ENCODE data around the gene CCNB3. TPM values are rescaled to one million over a fixed set of nuclear protein-coding genes. Genes with fewer than 3 reads are reported as not detected.
"Not testable (repeated sequence)": the region's sequence is repeated elsewhere in the genome, so short reads cannot be mapped to it uniquely, and the experiment has no call there.

The CCNB3 gene
- 0.96 TPM for total RNA-seq

GRCh38 chrX:50204364-50204899 is at the start of gene CCNB3:
CCNB3 (plus strand) TSS chrX:50204765; CDS start chrX:50285164, 80,399 bp downstream.
- peak; percentile 72 for DNase-seq (ENCODE audit: low spot score)

- DNase-seq (ENCODE audit: low spot score): no peak
These were observed 46.9 kb upstream of the CCNB3 start for GRCh38 chrX:50157545-50158135.

- DNase-seq (ENCODE audit: low spot score): no peak
These were observed 46.0 kb upstream of the CCNB3 start for GRCh38 chrX:50158593-50158992.

- DNase-seq (ENCODE audit: low spot score): no peak
These were observed 43.4 kb upstream of the CCNB3 start for GRCh38 chrX:50161127-50161526.

GRCh38 chrX:50165727-50166126 is 38.8 kb upstream of the CCNB3 start:
- no peak for DNase-seq (ENCODE audit: low spot score)

- DNase-seq (ENCODE audit: low spot score): no peak
These were observed 37.2 kb upstream of the CCNB3 start for GRCh38 chrX:50167366-50167765.

GRCh38 chrX:50168241-50168687 is 36.3 kb upstream of the CCNB3 start:
- no peak for DNase-seq (ENCODE audit: low spot score)

GRCh38 chrX:50169717-50170116 is 34.8 kb upstream of the CCNB3 start:
- DNase-seq (ENCODE audit: low spot score): no peak

GRCh38 chrX:50180073-50180940 is 24.3 kb upstream of the CCNB3 start:
- DNase-seq (ENCODE audit: low spot score): no peak

GRCh38 chrX:50183891-50184290 is 20.7 kb upstream of the CCNB3 start:
- no peak for DNase-seq (ENCODE audit: low spot score)

GRCh38 chrX:50188859-50189600 is 15.5 kb upstream of the CCNB3 start:
- no peak for DNase-seq (ENCODE audit: low spot score)

GRCh38 chrX:50198348-50198747 is 6.2 kb upstream of the CCNB3 start:
- DNase-seq (ENCODE audit: low spot score): no peak

GRCh38 chrX:50200907-50201306 is 3.7 kb upstream of the CCNB3 start, which contains the start of gene AKAP4:
AKAP4 (minus strand) TSS chrX:50201007; CDS start chrX:50200889, 118 bp downstream.
- DNase-seq (ENCODE audit: low spot score): no peak

- no peak for DNase-seq (ENCODE audit: low spot score)
These were observed 2.0 kb upstream of the CCNB3 start for GRCh38 chrX:50202539-50202938.

- no peak for DNase-seq (ENCODE audit: low spot score)
These were observed 2.2 kb downstream of the CCNB3 start for GRCh38 chrX:50206753-50207152.

- no peak for DNase-seq (ENCODE audit: low spot score)
These were observed 6.9 kb downstream of the CCNB3 start for GRCh38 chrX:50211510-50211909.

GRCh38 chrX:50281253-50281652 is 76.7 kb downstream of the CCNB3 start:
- DNase-seq (ENCODE audit: low spot score): no peak

GRCh38 chrX:50327235-50327634 is 122.7 kb downstream of the CCNB3 start:
- no peak for DNase-seq (ENCODE audit: low spot score)

GRCh38 chrX:50332668-50333067 is 128.1 kb downstream of the CCNB3 start:
- DNase-seq (ENCODE audit: low spot score): not testable (repeated sequence)

- no peak for DNase-seq (ENCODE audit: low spot score)
These were observed 128.7 kb downstream of the CCNB3 start for GRCh38 chrX:50333308-50333707.

- DNase-seq (ENCODE audit: low spot score): no peak
These were observed 139.4 kb downstream of the CCNB3 start for GRCh38 chrX:50343917-50344316.

GRCh38 chrX:50372966-50373365 is 168.4 kb downstream of the CCNB3 start:
- no peak for DNase-seq (ENCODE audit: low spot score)

Measured in ureter (tissue), 1 donor.